HL-60/S4 (cell line): ENCODE results near the gene STOML3.

Experiments
- in situ Hi-C: fragments of 300-500 bp; cut with MboI; formaldehyde crosslinking; loops from 2 replicates; pipeline ENCODE4 v1.14.3; 2022; ENCODE audit warnings: low sequenced_read_pairs

The STOML3 gene

DNA sequence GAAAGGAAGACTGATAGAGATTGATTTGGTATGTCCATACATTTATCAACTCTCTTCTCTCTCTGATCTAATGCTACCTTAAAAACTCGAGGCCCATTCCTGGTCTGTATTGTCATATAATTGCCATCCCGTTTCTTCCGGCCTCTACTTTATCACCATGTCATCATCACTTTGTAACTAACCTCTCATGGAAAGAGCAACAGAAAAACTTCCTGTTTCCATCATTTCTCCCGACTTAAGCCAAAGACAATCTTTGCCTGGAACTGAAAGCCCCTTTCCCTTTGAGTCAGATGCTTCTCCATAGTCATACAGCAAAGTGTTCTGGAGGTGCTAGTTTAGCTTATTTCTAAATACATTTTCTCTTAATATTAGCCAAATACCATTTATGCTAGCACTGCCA is 2.8 kb upstream of the STOML3 start:
- in situ Hi-C loops: no loop called here

DNA sequence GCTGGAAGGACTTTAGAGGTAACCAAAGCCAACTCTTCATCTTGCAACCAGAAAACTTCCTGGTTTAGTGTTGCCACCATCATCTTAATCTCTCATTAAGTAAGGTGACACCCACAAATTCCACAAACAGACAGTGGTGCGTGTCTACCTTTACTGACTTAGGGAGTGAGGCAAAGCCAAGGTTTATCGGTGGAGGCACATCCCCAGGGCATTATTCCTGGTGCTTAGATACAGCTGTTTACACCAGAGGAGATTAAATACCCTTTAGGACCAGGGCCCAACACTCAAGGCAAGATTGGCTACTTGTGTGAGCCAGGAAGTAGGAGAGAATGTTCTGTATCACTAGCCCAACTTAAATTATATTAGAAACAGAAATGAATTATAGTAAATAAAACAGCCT is 9.5 kb downstream of the STOML3 start:
- in situ Hi-C loops: no loop called here

- in situ Hi-C loops: no loop called here
These were observed 9.9 kb downstream of the STOML3 start for GRCh38 chr13:38980750-38981078.

GRCh38 chr13:38979891-38980749 is 10.5 kb downstream of the STOML3 start:
- in situ Hi-C loops: no loop called here

DNA sequence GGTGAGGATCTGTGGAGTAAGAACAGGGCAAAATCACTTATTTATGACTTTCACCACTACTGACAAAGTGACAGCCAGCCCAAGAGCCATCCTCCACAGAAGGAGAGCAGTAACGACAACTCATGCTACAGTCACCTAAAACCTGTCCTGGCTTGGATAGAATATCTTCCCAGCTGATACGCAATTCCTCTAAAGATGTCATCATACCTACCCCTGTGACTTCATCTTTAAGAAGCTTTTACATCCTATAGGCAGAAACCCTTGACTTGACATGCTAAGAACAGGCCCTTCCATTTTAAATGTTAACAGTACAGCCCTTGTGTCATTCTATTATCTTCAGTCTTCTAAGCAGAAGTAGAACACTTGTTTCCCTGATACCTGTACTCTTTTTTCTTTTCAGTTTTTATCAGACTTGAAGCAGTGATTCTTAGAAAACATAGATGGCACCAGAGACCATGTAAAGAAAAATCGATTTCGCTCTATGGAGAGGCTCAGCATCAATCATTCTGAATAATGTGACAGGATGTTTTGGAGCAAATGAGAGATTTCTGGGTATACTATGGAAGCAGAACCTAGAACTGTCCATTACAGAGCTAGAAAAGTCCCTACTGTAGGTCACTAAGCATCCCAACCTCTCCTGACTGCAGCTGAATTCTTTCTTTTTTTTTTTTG is 20.1 kb downstream of the STOML3 start:
- in situ Hi-C loops: no loop called here

- in situ Hi-C loops: no loop called here
These were observed 21.4 kb downstream of the STOML3 start for GRCh38 chr13:38969187-38969586.

GRCh38 chr13:38967446-38967845 is 23.2 kb downstream of the STOML3 start:
- in situ Hi-C loops: no loop called here

- in situ Hi-C loops: no loop called here
These were observed 25.4 kb downstream of the STOML3 start for GRCh38 chr13:38965281-38965680.

GRCh38 chr13:38960175-38960574 is 30.5 kb downstream of the STOML3 start:
- in situ Hi-C loops: no loop called here

- in situ Hi-C loops: no loop called here
These were observed 32.6 kb downstream of the STOML3 start for GRCh38 chr13:38957794-38958592.

GRCh38 chr13:38954844-38955243 is 35.8 kb downstream of the STOML3 start:
- in situ Hi-C loops: no loop called here

- in situ Hi-C loops: no loop called here
These were observed 36.3 kb downstream of the STOML3 start for GRCh38 chr13:38954291-38954690.

GRCh38 chr13:38952827-38953226 is 37.8 kb downstream of the STOML3 start:
- in situ Hi-C loops: no loop called here

GRCh38 chr13:38951525-38952313 is 38.9 kb downstream of the STOML3 start:
- in situ Hi-C loops: no loop called here

DNA sequence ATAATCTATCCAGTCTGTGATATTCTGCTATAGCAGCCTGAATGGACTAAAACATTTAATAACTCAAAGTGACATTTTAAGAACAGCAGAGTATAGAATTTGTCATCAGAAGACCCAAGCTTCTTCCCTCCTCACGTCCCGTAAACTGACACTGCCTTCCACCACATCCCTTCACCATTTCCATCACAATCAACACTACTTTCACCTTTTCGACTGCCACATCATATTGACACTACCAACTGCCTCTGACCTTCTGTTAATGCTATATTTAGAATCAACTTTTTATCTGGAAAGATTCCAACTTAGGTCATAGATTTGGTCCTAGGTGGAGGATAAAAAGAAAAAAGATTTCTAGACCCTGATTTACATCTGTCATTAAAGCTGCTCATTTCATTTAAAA is 39.6 kb downstream of the STOML3 start:
- in situ Hi-C loops: no loop called here

DNA sequence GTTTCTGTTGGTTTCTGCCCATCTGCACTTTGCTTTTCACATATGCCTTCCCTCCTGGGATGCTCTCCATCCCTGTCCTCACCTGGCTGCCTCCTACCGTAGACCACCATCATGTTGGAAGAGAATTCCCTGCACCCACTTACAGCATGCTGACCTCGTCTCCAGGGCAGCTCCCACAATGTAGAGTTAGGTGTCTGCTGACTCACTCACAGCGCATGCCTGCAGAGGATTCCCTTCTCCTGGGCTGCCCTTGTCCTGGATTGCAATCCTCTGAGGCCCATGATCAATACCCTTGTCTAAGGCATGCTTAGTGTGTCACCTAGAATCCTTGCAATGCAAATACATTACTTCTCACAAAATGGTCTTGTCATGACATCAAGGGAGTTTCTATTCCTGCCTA is 43.6 kb downstream of the STOML3 start:
- in situ Hi-C loops: no loop called here

- in situ Hi-C loops: no loop called here
These were observed 46.4 kb downstream of the STOML3 start for GRCh38 chr13:38944219-38944618.

DNA sequence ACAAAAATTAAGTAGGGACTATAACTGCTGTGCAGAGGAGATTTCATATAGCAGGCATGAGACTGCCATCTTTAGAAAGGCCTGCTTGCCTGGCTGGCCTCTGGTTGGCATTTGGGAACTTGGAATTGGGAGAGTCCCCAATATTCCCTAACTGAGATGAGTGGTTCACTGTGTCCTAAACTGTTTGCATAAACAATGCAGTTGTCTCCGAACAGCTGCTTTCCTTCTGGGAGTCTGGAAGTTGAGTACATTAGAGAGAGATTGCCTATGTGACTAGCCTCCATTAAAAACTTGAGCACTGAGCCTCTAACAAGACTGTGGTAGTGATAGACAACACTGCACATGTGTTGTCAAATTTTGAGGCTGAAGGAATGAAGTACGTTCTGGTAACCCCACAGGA is 47.4 kb downstream of the STOML3 start:
- in situ Hi-C loops: no loop called here

DNA sequence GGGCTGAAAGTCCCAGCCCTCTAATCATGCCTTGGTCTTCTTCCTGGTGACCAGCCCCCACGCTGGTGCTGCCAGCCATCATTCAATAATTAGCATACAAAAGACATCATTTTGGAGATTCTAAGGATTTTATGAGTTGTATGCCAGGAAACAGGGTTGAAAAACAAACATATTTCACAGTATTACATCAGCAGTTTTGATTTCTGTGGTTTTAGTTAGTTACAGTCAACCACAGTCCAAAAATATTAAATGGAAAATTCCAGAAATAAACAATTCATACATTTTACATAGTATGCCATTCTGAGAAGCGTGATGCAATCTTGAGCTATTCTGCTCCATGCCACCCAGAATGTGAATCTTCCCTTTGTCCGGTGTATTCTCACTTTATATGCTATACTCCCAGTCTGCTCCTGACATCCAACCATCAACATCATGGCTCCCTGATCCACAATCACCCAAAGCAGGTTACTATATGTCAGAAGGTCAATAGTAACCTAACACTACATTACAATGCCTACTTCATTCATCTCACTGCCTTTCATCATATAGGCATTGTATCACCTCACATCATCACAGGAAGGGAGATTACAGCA is 49.2 kb downstream of the STOML3 start:
- in situ Hi-C loops: no loop called here

DNA sequence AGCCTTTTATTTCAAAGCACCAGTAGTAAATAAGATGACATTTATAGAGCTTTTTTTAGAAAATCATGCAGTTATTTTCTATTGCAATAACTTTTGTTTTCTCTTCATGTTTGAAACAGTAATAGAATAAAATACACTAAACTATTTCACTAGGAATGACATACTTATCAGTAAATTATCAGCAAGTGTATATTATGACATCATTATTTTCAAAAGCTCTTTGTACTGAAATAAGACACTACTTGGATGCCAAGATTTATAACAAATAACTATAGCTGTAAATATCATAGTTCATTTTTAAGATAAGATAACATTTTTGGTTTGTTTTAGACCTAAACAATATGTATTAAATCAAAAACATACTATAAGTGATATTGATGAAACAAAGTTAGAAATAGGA is 56.8 kb downstream of the STOML3 start:
- in situ Hi-C loops: no loop called here

DNA sequence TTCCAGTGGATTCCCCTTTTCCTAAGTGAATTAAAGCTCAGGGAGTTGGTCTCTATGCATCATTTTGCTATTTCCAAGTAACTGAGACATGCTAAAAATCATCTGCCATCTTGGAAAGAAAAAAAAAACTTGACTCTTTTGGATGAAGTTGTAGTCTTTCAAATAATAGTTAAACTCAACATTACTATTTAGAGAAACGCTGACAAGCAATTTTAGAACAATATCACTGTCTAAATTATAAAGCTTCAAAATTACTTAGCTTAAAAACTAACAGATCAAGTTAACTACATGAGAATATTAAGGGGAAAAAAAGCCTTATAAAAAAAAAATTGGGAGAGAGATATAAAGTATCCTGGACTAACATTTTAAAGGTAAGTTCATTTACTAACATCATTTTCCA is 68.5 kb downstream of the STOML3 start:
- in situ Hi-C loops: no loop called here
